Endothelial cell of umbilical vein (primary cell): ENCODE results near the gene SPATS2L. TPM values are rescaled to one million over a fixed set of nuclear protein-coding genes. Genes with fewer than 3 reads are reported as not detected.

Source experiments
- BruUV-seq: library from RNA; stranded (reverse); fragments of 400-500 nt; replicated peaks from 2 replicates; lab custom pipeline; 2021; lab: Mats Ljungman, UMichigan
- CTCF ChIA-PET: fragments of 300-600, 350-600 bp; sonication (Branson Sonifier 250); formaldehyde crosslinking; loops from one replicate; lab custom pipeline; 2021; ENCODE audit warnings: antibody characterized with exemption, inconsistent platforms; lab: Charles Lee
- POLR2A ChIA-PET: fragments of 300-600, 350-600 bp; sonication (Branson Sonifier 250); formaldehyde crosslinking; loops from one replicate; lab custom pipeline; 2021; ENCODE audit warnings: antibody characterized with exemption, inconsistent platforms; lab: Charles Lee
- DNase-seq: peaks from one replicate; pipeline ENCODE4 v3.0.0-alpha.2; 2011; ENCODE audit warnings: low read depth, low spot score
- FAIRE-seq: peaks from 2 replicates; lab custom pipeline; 2011; peaks lifted over from hg19 to GRCh38; lab: Jason Lieb, UNC
- H2AFZ ChIP-seq: 2 replicates; pipeline ENCODE4 v1.6.0; 2012; ENCODE audit warnings: low read depth, low read length, control low read depth, inconsistent platforms
- H3K27ac ChIP-seq: 2 replicates; pipeline ENCODE4 v1.5.1; 2011; ENCODE audit warnings: low read depth, mild to moderate bottlenecking, control low read depth, low read length, moderate library complexity; ENCODE audit not compliant: insufficient read depth
- H3K27me3 ChIP-seq, 2 experiments: 2 replicates each; pipeline versions ENCODE4 v1.6.0 to v1.6.1; 2011; ENCODE audit warnings: low read length in 2 of 2, mixed read lengths in 1 of 2; ENCODE audit not compliant: control insufficient read depth in 2 of 2, insufficient read depth in 2 of 2
- H3K36me3 ChIP-seq, 2 experiments: 2 replicates in 1 of 2; 3 replicates in 1 of 2; pipeline ENCODE4 v1.5.1; 2011; ENCODE audit warnings: low read length in 2 of 2, mild to moderate bottlenecking in 1 of 2, moderate library complexity in 1 of 2; ENCODE audit not compliant: control insufficient read depth in 2 of 2, insufficient read depth in 2 of 2; ENCODE audit errors: extremely low read depth in 1 of 2
- H3K4me1 ChIP-seq: 3 replicates; pipeline ENCODE4 v1.5.1; 2011; ENCODE audit warnings: mild to moderate bottlenecking, low read length; ENCODE audit not compliant: control insufficient read depth, insufficient read depth; ENCODE audit errors: extremely low read depth
- H3K4me2 ChIP-seq: 2 replicates; pipeline ENCODE4 v1.6.1; 2011; ENCODE audit warnings: low read length, control low read depth, mixed read lengths; ENCODE audit not compliant: insufficient read depth
- H3K4me3 ChIP-seq, 3 experiments: fragments of 200-600 bp in 1 of 3; sonication (generic), shearing (Covaris generic) in 1 of 3; replicated peaks in 1 of 3; 2 replicates each; pipeline ENCODE4 v1.5.1; 2011 to 2016; ENCODE audit warnings: control low read depth in 3 of 3, low read length in 3 of 3, mild to moderate bottlenecking in 2 of 3, inconsistent platforms in 1 of 3, low read depth in 1 of 3, moderate library complexity in 1 of 3; ENCODE audit not compliant: insufficient read depth in 1 of 3
- H3K79me2 ChIP-seq: 2 replicates; pipeline ENCODE4 v1.6.0; 2012; ENCODE audit warnings: low read length, inconsistent platforms; ENCODE audit not compliant: control insufficient read depth, insufficient read depth
- H3K9ac ChIP-seq: replicated peaks from 2 replicates; pipeline ENCODE3; 2011; ENCODE audit warnings: low read length, control low read depth; ENCODE audit not compliant: insufficient read depth; ENCODE audit errors: extremely low read depth
- H3K9me1 ChIP-seq: replicated peaks from 3 replicates; pipeline ENCODE4 v1.6.0; 2011; ENCODE audit warnings: mild to moderate bottlenecking, low read length; ENCODE audit not compliant: control insufficient read depth, insufficient read depth; ENCODE audit errors: extremely low read depth
- H3K9me3 ChIP-seq: replicated peaks from 2 replicates; pipeline ENCODE4 v1.5.1; 2012; ENCODE audit warnings: low read length, inconsistent platforms; ENCODE audit not compliant: control insufficient read depth, insufficient read depth
- H4K20me1 ChIP-seq: replicated peaks from 2 replicates; pipeline ENCODE3; 2011; ENCODE audit warnings: mild to moderate bottlenecking, low read length; ENCODE audit not compliant: control insufficient read depth, insufficient read depth; ENCODE audit errors: extremely low read depth
- CTCF ChIP-seq, 2 donors: IDR thresholded peaks; 1 replicate in 1 of 2; 2 replicates in 1 of 2; pipeline ENCODE4 v1.5.1; 2011; ENCODE audit warnings: low read length in 2 of 2, mild to moderate bottlenecking in 2 of 2, moderate library complexity in 2 of 2, control low read depth in 1 of 2, inconsistent platforms in 1 of 2, low read depth in 1 of 2; ENCODE audit not compliant: insufficient read depth in 1 of 2; ENCODE audit errors: extremely low read depth in 1 of 2
- EZH2 ChIP-seq: IDR thresholded peaks from 2 replicates; pipeline ENCODE4 v1.6.1; 2012; ENCODE audit warnings: borderline replicate concordance, low read depth, mild to moderate bottlenecking, moderate library complexity, low read length, inconsistent platforms; ENCODE audit not compliant: severe bottlenecking
- FOS ChIP-seq: IDR thresholded peaks from 2 replicates; pipeline ENCODE4 v1.6.1; 2011; ENCODE audit warnings: mild to moderate bottlenecking, low read length, moderate library complexity, borderline replicate concordance; ENCODE audit not compliant: insufficient read depth
- GATA2 ChIP-seq: IDR thresholded peaks from 2 replicates; pipeline ENCODE4 v1.7.0; 2011; ENCODE audit warnings: low read depth, mild to moderate bottlenecking, moderate library complexity, mixed read lengths, low read length; ENCODE audit not compliant: insufficient read length, insufficient read depth
- JUN ChIP-seq: IDR thresholded peaks from 2 replicates; pipeline ENCODE4 v1.6.1; 2011; ENCODE audit warnings: borderline replicate concordance, low read depth; ENCODE audit not compliant: insufficient read length, insufficient read depth
- MYC ChIP-seq: IDR thresholded peaks from one replicate; pipeline ENCODE4 v1.6.1; 2011; ENCODE audit warnings: mild to moderate bottlenecking, low read depth, low read length
- POLR2A ChIP-seq: IDR thresholded peaks from 2 replicates; pipeline ENCODE4 v1.6.1; 2012; ENCODE audit warnings: low read depth, mild to moderate bottlenecking, control low read depth, low read length
- POLR2AphosphoS5 ChIP-seq: IDR thresholded peaks from 2 replicates; pipeline ENCODE4 v1.6.1; 2012; ENCODE audit warnings: low read depth, mild to moderate bottlenecking, control low read depth, low read length, moderate library complexity; ENCODE audit not compliant: insufficient read depth
- dilution Hi-C: fragments of 300-500 bp; cut with MboI; formaldehyde crosslinking; loops from one replicate; pipeline ENCODE4 v1.15.0; 2019; ENCODE audit warnings: low sequenced_read_pairs; ENCODE audit not compliant: extremely low pct_ligation_motif_present
- intact Hi-C: fragments of 100-400 bp; cut with micrococcal nuclease; formaldehyde crosslinking; loops from one replicate; pipeline ENCODE4 v1.10.0; 2022
- polyA plus RNA-seq, 4 experiments: library from polyadenylated mRNA; depleted of rRNA in 3 of 4; stranded (reverse) in 3 of 4; unstranded in 1 of 4; fragments of >200 nt; gene quantifications; 2 replicates each; pipeline versions ENCODE4 v1.2.1 to v1.2.3, GENCODE V29; 2011 to 2012; ENCODE audit warnings: missing spikeins in 1 of 4
- total RNA-seq: library from RNA; stranded (reverse); gene quantifications from 2 replicates; pipeline ENCODE4 v1.2.3, GENCODE V29; 2021
- TF ChIP-seq, protein P1 (sequence below): IDR thresholded peaks from 2 replicates; pipeline ENCODE4 v1.6.1; 2011; ENCODE audit not compliant: insufficient read depth, insufficient read length

SPATS2L gene
- total and polyA plus RNA-seq, 2 donors (not counting 3 experiments of a cell fraction or from before 2014, with no cell fraction given): 29.1 to 72.9 TPM

DNA sequence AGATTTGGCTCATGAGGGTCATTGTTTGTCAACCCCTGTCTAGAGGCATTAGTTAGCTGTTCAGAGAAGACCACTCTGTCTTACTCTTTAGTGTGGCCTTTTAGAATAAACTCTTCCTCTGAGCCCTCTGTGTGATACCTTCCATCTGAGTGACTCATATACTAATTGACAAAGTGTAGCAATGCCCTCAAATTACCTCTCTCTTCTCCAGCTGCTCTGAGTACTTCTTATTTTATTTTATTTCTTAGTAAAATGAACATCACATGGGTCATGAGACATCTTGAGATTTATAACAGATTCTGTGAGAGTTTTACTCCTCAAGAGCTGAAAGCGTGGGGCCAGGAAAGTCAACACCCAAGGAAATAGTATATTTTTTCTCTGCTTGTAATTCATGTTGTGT, 136.0 kb downstream of the SPATS2L start:
- Histone ChIP-seq H3K27me3 (no peaks in the 10 kb centered on the region), H4K20me1 (no peaks in the 10 kb centered on the region), H3K9me1 (peaks cover 2% of the 10 kb centered on the region), H3K4me1 (peaks cover 4% of the 10 kb centered on the region), H3K79me2 (no peaks in the 10 kb centered on the region), H3K9me3 (no peaks in the 10 kb centered on the region), H3K9ac (no peak overlapping the region), H3K36me3 (peaks cover 2 to 8% of the 10 kb centered on the region in 2 experiments), H3K27ac (no peak overlapping the region), H3K4me2 (no peak overlapping the region), H2AFZ (no peak overlapping the region), H3K4me3 (no peak overlapping the region)
- ChIA-PET CTCF (interaction anchor here (1.2 to 1.3 kb wide), 2 partner anchors 18 to 25 kb away, joined by 3 to 4 read pairs; no protein-coding TSS in a partner anchor), POLR2A (no interaction called here)
- TF ChIP-seq POLR2A (no peak), MYC (no peak), CTCF (IDR thresholded peaks at IDR 0.05; ENCODE audit: extremely low read depth in 1 of 2, insufficient read depth in 1 of 2, low read depth in 1 of 2, low read length in 2 of 2) (no peak), EZH2 (no peak)
- TF ChIP-seq, protein P1, sequence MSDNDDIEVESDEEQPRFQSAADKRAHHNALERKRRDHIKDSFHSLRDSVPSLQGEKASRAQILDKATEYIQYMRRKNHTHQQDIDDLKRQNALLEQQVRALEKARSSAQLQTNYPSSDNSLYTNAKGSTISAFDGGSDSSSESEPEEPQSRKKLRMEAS: no peak
- dilution Hi-C loops: no loop called here
- FAIRE-seq: no peak
- intact Hi-C loops: no loop called here
- BruUV-seq: no TSS peak
- no peak for DNase-seq

DNA sequence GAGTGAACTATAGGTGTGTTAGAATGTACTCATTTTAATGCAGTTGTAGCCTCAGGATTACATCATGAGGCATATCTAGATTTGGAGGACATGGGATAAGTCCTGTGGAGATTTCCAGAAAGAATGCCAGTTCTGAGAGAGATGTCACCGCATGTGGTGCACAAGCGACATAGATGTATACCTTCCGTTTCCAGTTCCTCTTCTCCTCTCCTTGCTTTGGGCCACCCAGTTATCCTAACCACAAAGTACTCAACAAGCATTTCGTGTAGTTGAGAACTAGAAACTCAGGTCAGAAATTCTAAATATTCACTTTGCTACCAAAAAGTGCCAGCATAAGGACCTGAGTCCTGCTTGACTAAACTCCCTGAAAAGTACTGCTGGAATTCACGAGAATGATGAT, 136.9 kb downstream of the SPATS2L start:
- Histone ChIP-seq H3K79me2 (no peaks in the 10 kb centered on the region), H3K9me1 (peaks cover 2% of the 10 kb centered on the region), H2AFZ (no peak overlapping the region), H3K4me2 (no peak overlapping the region), H3K9ac (no peak overlapping the region), H3K4me3 (no peak overlapping the region), H3K27ac (no peak overlapping the region), H3K4me1 (no peaks in the 10 kb centered on the region), H3K27me3 (no peaks in the 10 kb centered on the region), H4K20me1 (no peaks in the 10 kb centered on the region), H3K36me3 (peaks cover 2 to 8% of the 10 kb centered on the region in 2 experiments), H3K9me3 (no peaks in the 10 kb centered on the region)
- BruUV-seq: no TSS peak
- POLR2A ChIA-PET: no interaction called here
- DNase-seq (no peak), FAIRE-seq (no peak)
- dilution Hi-C loops: no loop called here
- CTCF ChIA-PET: interaction anchor here (1.2 kb wide), 1 partner anchor 42 kb away, joined by 3 read pairs; no protein-coding TSS in a partner anchor
- intact Hi-C loops: no loop called here
- TF ChIP-seq POLR2AphosphoS5: no peak
- no peak for TF ChIP-seq CTCF (IDR thresholded peaks at IDR 0.05; ENCODE audit: extremely low read depth in 1 of 2, insufficient read depth in 1 of 2, low read depth in 1 of 2, low read length in 2 of 2)
- no peak for TF ChIP-seq POLR2A
- TF ChIP-seq JUN: no peak
- TF ChIP-seq FOS: no peak
- no peak for TF ChIP-seq GATA2
- no peak for TF ChIP-seq MYC
- TF ChIP-seq, protein P1: no peak
- no peak for TF ChIP-seq EZH2
